Vagina (tissue), 2 donors: ENCODE results near the gene OR2A1.
"Not testable (repeated sequence)": the region's sequence is repeated elsewhere in the genome, so short reads cannot be mapped to it uniquely, and the experiment has no call there.

Experiments used
- POLR2A ChIP-seq, 2 donors: fragments of 450-650 bp; IDR thresholded peaks; one replicate each; pipeline ENCODE4 v1.6.1; 2017; ENCODE audit warnings: antibody characterized with exemption in 2 of 2, mild to moderate bottlenecking in 2 of 2, moderate library complexity in 2 of 2
- TF ChIP-seq, protein P1 (sequence below), 3 experiments: fragments of 450-650 bp in 2 of 3; fragments of 200-600 bp in 1 of 3; sonication (generic) in 1 of 3; IDR thresholded peaks; one replicate each; pipeline ENCODE4 v1.5.1; 2017 to 2019; ENCODE audit warnings: antibody characterized with exemption in 3 of 3, mild to moderate bottlenecking in 2 of 3, moderate library complexity in 2 of 3

DNA sequence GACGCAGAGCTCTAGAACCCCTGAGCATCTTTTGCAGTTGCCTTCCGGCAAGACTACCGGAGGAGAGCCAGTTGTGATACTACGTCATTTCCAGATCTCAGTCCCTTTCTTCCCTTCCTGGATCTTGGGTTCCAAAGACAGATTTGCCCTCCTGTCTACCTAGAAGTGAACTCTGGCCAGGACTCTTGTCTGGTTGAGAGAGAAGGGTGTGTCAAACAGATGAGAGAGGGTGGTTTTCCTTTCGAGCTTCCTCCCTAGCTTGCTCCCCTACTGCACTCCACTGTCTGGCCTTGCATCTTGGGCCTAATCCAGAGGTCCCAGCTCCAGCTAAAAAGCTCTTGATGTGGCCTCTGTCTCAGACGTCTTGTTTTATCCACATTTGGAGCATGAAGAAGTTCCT is 44.0 kb downstream of the OR2A1 start:
- TF ChIP-seq, protein P1, sequence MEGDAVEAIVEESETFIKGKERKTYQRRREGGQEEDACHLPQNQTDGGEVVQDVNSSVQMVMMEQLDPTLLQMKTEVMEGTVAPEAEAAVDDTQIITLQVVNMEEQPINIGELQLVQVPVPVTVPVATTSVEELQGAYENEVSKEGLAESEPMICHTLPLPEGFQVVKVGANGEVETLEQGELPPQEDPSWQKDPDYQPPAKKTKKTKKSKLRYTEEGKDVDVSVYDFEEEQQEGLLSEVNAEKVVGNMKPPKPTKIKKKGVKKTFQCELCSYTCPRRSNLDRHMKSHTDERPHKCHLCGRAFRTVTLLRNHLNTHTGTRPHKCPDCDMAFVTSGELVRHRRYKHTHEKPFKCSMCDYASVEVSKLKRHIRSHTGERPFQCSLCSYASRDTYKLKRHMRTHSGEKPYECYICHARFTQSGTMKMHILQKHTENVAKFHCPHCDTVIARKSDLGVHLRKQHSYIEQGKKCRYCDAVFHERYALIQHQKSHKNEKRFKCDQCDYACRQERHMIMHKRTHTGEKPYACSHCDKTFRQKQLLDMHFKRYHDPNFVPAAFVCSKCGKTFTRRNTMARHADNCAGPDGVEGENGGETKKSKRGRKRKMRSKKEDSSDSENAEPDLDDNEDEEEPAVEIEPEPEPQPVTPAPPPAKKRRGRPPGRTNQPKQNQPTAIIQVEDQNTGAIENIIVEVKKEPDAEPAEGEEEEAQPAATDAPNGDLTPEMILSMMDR (IDR thresholded peaks at IDR 0.05), result not testable (repeated sequence)
- not testable (repeated sequence) for TF ChIP-seq POLR2A (IDR thresholded peaks at IDR 0.05)
